WI38 (cell line): ENCODE data around the gene DIAPH2.
"Not testable (repeated sequence)": the region's sequence is repeated elsewhere in the genome, so short reads cannot be mapped to it uniquely, and the experiment has no call there.

Source experiments
- H3K4me3 ChIP-seq: 2 replicates; pipeline ENCODE4 v1.5.1; 2011; ENCODE audit warnings: low read depth, mild to moderate bottlenecking, control low read depth, low read length
- TF ChIP-seq, protein P1 (sequence below): IDR thresholded peaks from 2 replicates; pipeline ENCODE4 v1.5.1; 2012; ENCODE audit warnings: low read depth, mild to moderate bottlenecking, control low read depth, low read length

DIAPH2 gene

DNA sequence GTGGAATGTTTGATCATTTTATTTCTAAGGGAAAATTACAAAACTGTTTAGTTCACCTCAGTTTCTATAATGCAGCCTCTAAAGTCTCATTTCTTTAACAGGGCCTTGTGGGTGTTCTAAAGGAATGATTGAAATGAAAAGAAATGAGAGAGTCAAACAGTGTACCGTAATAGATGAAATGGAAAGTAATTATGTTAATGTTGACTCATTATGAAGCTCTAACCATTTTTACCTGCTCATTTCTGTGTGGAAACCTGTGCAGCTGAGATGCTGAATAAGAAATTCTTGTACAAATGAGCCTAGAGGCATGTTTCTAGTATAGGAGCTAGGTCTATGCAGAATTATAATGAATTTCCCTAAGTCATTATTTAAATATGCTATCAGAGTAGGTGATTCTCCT is 153.9 kb downstream of the DIAPH2 start:
- no peak overlapping the region for H3K4me3 ChIP-seq
- TF ChIP-seq, protein P1, sequence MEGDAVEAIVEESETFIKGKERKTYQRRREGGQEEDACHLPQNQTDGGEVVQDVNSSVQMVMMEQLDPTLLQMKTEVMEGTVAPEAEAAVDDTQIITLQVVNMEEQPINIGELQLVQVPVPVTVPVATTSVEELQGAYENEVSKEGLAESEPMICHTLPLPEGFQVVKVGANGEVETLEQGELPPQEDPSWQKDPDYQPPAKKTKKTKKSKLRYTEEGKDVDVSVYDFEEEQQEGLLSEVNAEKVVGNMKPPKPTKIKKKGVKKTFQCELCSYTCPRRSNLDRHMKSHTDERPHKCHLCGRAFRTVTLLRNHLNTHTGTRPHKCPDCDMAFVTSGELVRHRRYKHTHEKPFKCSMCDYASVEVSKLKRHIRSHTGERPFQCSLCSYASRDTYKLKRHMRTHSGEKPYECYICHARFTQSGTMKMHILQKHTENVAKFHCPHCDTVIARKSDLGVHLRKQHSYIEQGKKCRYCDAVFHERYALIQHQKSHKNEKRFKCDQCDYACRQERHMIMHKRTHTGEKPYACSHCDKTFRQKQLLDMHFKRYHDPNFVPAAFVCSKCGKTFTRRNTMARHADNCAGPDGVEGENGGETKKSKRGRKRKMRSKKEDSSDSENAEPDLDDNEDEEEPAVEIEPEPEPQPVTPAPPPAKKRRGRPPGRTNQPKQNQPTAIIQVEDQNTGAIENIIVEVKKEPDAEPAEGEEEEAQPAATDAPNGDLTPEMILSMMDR, result no peak

DNA sequence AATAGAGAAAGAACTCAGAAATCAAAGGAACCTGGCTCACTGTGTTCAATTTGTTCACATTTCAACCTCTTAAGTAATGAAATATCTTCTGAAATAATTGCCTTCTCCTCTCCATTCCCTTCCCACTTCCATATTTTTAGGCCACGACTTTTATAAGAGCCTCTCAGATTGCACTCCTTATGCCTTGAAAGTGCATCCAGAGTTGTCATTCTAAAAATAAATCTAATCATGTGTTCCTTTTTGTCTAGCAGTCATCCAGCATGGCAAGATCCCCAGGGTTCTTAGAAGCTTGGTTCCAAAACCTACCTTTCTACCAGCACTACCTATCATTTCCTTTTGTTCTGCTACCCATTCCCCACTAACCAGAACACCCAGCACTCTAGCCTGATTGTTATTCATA is 156.7 kb downstream of the DIAPH2 start:
- H3K4me3 ChIP-seq, result no peak overlapping the region
- TF ChIP-seq, protein P1, result no peak

DNA sequence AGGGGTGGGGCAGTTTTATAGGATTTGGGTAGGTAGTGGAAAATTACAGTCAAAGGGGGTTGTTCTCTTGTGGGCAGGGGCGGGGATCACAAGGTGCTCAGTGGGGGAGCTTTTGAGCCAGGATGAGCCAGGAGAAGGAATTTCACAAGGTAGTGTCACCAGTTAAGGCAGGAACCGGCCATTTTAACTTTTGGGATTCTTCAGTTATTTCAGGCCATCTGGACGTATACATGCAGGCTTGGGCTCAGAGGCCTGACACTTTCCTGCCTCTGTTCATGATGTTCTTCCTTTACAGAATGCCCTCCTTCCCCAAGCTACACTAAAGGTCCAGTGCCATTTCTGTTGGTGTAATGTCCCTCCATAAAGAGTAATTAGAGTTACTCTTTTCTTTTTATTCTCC is 157.2 kb downstream of the DIAPH2 start:
- H3K4me3 ChIP-seq, result not testable (repeated sequence)

DNA sequence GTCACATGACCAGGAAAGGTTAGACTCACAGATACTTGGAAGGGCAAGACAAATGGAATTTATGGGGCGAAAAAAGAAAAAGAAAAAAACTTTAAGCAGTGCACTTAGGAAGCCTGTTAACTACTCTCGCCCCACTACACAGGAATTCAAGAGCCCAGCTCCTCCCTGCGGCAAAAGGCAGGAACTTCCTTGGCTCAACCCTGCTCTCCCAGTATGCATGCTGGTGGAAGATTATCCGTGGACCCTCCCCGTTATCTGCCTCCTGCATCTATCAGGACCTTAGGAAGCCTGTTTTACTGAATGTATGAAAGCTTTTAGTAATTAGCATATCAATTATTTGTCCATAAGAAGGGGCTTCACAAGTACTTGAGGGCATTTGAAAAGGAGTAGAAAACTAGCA is 158.9 kb downstream of the DIAPH2 start:
- no peak overlapping the region for H3K4me3 ChIP-seq
- TF ChIP-seq, protein P1, result no peak

DNA sequence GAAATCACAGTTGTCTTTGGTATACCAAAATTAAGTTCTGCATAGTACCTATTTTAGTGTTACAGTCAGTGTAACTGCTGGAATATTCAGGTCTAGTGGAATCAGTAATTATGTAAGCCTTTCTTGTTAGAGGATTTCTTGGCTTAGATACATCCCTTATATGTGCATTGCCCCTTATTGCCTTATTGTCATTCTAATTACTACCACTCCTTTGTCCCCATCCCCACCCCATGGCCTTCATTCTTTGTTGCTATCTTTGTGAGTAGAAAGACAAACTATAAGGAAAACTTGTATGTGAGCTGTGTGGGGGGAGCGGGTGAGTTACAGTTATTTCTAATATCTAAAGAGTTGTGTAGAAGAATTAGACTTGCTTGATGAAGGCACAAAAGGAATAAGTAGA is 162.2 kb downstream of the DIAPH2 start:
- H3K4me3 ChIP-seq, result no peak overlapping the region
- TF ChIP-seq, protein P1, result no peak

DNA sequence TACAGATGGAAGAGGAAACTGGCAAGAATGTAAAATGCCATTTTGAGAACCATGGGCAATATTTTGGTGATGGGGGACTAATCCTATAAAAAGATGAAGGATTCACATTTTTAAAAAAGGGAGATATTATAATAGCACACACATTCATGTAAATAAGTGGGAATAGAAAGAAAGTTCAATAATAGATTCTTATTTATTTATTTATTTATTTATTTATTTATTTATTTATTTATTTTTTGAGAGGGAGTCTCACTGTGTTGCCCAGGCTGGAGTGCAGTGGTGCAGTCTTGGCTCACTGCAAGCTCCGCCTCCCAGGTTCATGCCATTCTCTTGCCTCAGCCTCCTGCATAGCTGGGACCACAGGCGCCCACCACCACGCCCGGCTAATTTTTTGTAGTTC is 174.8 kb downstream of the DIAPH2 start:
- H3K4me3 ChIP-seq, result not testable (repeated sequence)

DNA sequence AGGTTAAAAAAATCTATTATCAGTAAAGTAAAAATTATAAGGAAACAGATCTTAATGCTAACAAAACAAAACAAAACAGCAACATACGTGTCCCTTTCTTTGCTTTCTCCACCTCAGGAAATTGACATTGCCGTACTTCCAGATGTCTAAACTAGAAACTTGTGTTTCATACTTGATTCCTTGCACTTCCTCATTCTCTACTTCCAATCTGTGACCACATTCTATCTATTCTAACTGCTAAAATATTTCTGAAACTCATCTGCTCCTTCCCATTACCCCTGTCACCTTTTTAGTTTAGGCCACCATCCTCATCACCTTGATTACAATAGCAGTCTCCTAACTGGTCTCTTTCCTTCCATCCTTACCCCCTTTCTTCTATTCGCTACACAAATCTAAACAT is 176.6 kb downstream of the DIAPH2 start:
- TF ChIP-seq, protein P1, result no peak
- no peak overlapping the region for H3K4me3 ChIP-seq

DNA sequence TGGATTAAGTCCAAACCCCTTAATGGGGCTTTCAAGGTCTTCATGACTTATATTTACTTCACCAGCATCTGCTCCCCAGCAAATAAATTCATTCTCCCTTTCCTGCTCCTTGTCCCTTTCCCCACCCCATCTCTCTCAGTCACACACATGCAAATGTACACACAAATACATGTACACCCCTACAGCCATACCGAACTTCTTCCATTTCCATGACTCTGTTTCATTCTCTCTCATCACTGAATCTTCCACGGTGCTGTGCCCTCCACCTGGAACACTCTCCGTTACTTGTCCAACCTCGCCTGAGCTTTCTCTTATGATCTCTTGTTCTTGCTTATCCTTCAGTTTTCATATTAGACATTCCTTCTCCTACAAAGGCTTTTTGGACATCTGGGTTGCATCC is 177.0 kb downstream of the DIAPH2 start:
- TF ChIP-seq, protein P1, result no peak
- no peak overlapping the region for H3K4me3 ChIP-seq

DNA sequence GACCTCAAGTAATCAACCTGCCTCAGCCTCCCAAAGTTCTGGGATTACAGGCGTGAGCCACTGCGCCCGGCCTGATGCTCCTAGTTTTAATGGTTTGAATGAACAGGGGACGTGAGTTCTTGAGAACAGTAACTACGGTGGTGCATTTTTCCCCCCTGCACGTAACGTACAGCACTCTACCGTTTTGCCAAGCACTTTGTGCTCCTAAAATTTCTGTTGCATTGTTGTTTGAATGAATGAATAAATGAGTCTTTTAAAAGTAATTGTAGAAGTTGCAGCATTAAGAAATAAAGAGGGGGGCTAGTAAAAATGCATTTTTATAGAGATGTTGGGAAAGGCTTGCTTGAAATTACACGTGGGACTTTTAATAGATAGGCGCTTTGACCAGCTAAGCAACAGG is 199.0 kb downstream of the DIAPH2 start, which contains the start of gene RPA4:
Gene RPA4, plus strand, starts transcription at position 301 of the 400 bp plus-strand sequence. CDS start 403 bp downstream, outside the sequence.
- TF ChIP-seq, protein P1, result no peak

More for the DNA sequence above, 199.0 kb downstream of the DIAPH2 start, which contains the start of gene RPA4:
- no peak within 1 kb of the TSS for H3K4me3 ChIP-seq
